IPS-18c (cell line): ENCODE results near the gene NLRP4.

Source experiments
- H3K4me3 ChIP-seq: 2 replicates; pipeline ENCODE4 v1.7.0; 2013; ENCODE audit warnings: low read depth, mild to moderate bottlenecking, low read length, moderate library complexity; ENCODE audit not compliant: insufficient read depth
- H3K9me3 ChIP-seq: one replicate; pipeline ENCODE4 v1.6.1; 2013; ENCODE audit warnings: mild to moderate bottlenecking, low read length, moderate library complexity; ENCODE audit not compliant: control insufficient read depth, insufficient read depth

Gene NLRP4

GRCh38 chr19:55836340-55836739 is at the start of gene NLRP4:
Gene NLRP4 (plus strand): TSS chr19:55836540. CDS start chr19:55852081, 15,541 bp downstream.
- Histone ChIP-seq H3K9me3 (peaks cover 10% of the 10 kb centered on the region), H3K4me3 (no peak within 1 kb of the TSS)

- Histone ChIP-seq H3K9me3 (peaks cover 19% of the 10 kb centered on the region), H3K4me3 (no peak overlapping the region)
Measured at GRCh38 chr19:55795021-55795420, 41.3 kb upstream of the NLRP4 start.

GRCh38 chr19:55801416-55801815 is 34.9 kb upstream of the NLRP4 start:
- no peak overlapping the region for H3K4me3 ChIP-seq
- H3K9me3 ChIP-seq = peaks cover 12% of the 10 kb centered on the region

GRCh38 chr19:55802281-55802680 is 34.1 kb upstream of the NLRP4 start:
- no peak overlapping the region for H3K4me3 ChIP-seq
- H3K9me3 ChIP-seq = peaks cover 17% of the 10 kb centered on the region

GRCh38 chr19:55809381-55810058 is 26.8 kb upstream of the NLRP4 start:
- peaks cover 11% of the 10 kb centered on the region for H3K9me3 ChIP-seq
- no peak overlapping the region for H3K4me3 ChIP-seq

- Histone ChIP-seq H3K9me3 (peaks cover 11% of the 10 kb centered on the region), H3K4me3 (no peak overlapping the region)
Measured at GRCh38 chr19:55811340-55811739, 25.0 kb upstream of the NLRP4 start.

- peaks cover 6% of the 10 kb centered on the region for H3K9me3 ChIP-seq
Measured at GRCh38 chr19:55812449-55812848, 23.9 kb upstream of the NLRP4 start.

GRCh38 chr19:55813906-55814305 is 22.4 kb upstream of the NLRP4 start:
- Histone ChIP-seq H3K9me3 (peaks cover 9% of the 10 kb centered on the region), H3K4me3 (no peak overlapping the region)

More at GRCh38 chr19:55812449-55812848, 23.9 kb upstream of the NLRP4 start:
- no peak overlapping the region for H3K4me3 ChIP-seq

- Histone ChIP-seq H3K9me3 (peaks cover 15% of the 10 kb centered on the region), H3K4me3 (peak overlapping the region; percentile 15; the same call in 1 of the 2 replicates)
Measured at GRCh38 chr19:55820037-55820436, 16.3 kb upstream of the NLRP4 start.

GRCh38 chr19:55830656-55831055 is 5.7 kb upstream of the NLRP4 start:
- Histone ChIP-seq H3K4me3 (no peak overlapping the region), H3K9me3 (peaks cover 10% of the 10 kb centered on the region)

GRCh38 chr19:55831846-55832245 is 4.5 kb upstream of the NLRP4 start, which contains the start of gene NLRP11:
Gene NLRP11 (minus strand): TSS chr19:55831999. CDS start chr19:55818174, 13,825 bp downstream.
- Histone ChIP-seq H3K9me3 (peaks cover 13% of the 10 kb centered on the region), H3K4me3 (no peak within 1 kb of the TSS; the same call in 1 of the 2 replicates)

- H3K9me3 ChIP-seq = peaks cover 13% of the 10 kb centered on the region
Measured at GRCh38 chr19:55832676-55833075, 3.7 kb upstream of the NLRP4 start.

GRCh38 chr19:55838251-55838650 is 1.9 kb downstream of the NLRP4 start:
- Histone ChIP-seq H3K4me3 (no peak overlapping the region), H3K9me3 (peaks cover 9% of the 10 kb centered on the region)

More at GRCh38 chr19:55832676-55833075, 3.7 kb upstream of the NLRP4 start:
- no peak overlapping the region for H3K4me3 ChIP-seq

- H3K4me3 ChIP-seq = no peak overlapping the region
- H3K9me3 ChIP-seq = peaks cover 9% of the 10 kb centered on the region
Measured at GRCh38 chr19:55838906-55839305, 2.6 kb downstream of the NLRP4 start.

GRCh38 chr19:55855160-55855559 is 18.8 kb downstream of the NLRP4 start:
- peaks cover 31% of the 10 kb centered on the region for H3K9me3 ChIP-seq
- H3K4me3 ChIP-seq = no peak overlapping the region

GRCh38 chr19:55857149-55857548 is 20.8 kb downstream of the NLRP4 start:
- Histone ChIP-seq H3K9me3 (peaks cover 34% of the 10 kb centered on the region), H3K4me3 (peak overlapping the region; percentile 34; the same call in 1 of the 2 replicates)

GRCh38 chr19:55857974-55858373 is 21.6 kb downstream of the NLRP4 start:
- Histone ChIP-seq H3K9me3 (peaks cover 34% of the 10 kb centered on the region), H3K4me3 (no peak overlapping the region)

- no peak overlapping the region for H3K4me3 ChIP-seq
- peaks cover 36% of the 10 kb centered on the region for H3K9me3 ChIP-seq
Measured at GRCh38 chr19:55858401-55858800, 22.1 kb downstream of the NLRP4 start.

GRCh38 chr19:55858969-55859368 is 22.6 kb downstream of the NLRP4 start:
- Histone ChIP-seq H3K4me3 (no peak overlapping the region; the same call in 1 of the 2 replicates), H3K9me3 (peaks cover 33% of the 10 kb centered on the region)
